KMS-11 (cell line): ENCODE results near the gene EXOC4.

Experiments
- H2AFZ ChIP-seq: fragments of 200-600 bp; sonication (generic); 2 replicates; pipeline ENCODE4 v1.6.1; 2016; ENCODE audit warnings: antibody characterized with exemption, mixed run types, low read depth
- H3K27ac ChIP-seq: fragments of 200-600 bp; sonication (generic); 2 replicates; pipeline ENCODE4 v1.6.1; 2016; ENCODE audit warnings: mild to moderate bottlenecking, mixed run types
- H3K27me3 ChIP-seq: fragments of 200-600 bp; sonication (generic); 2 replicates; pipeline ENCODE4 v1.6.1; 2017; ENCODE audit warnings: mild to moderate bottlenecking, low read depth, mixed run types, moderate library complexity; ENCODE audit not compliant: insufficient read depth
- H3K36me3 ChIP-seq: fragments of 200-600 bp; sonication (generic); 2 replicates; pipeline ENCODE4 v1.6.1; 2017; ENCODE audit warnings: mild to moderate bottlenecking, mixed run types; ENCODE audit not compliant: insufficient read depth
- H3K4me1 ChIP-seq: fragments of 200-600 bp; sonication (generic); 2 replicates; pipeline ENCODE4 v1.6.1; 2016; ENCODE audit warnings: mild to moderate bottlenecking, low read depth, mixed run types; ENCODE audit not compliant: poor library complexity, severe bottlenecking
- H3K4me2 ChIP-seq: fragments of 200-600 bp; sonication (generic); 2 replicates; pipeline ENCODE4 v1.7.0; 2016; ENCODE audit warnings: mild to moderate bottlenecking, mixed run types
- H3K4me3 ChIP-seq: fragments of 200-600 bp; sonication (generic); IDR thresholded peaks from 2 replicates; pipeline ENCODE4 v1.6.1; 2017; ENCODE audit warnings: low read depth, low read length, mixed read lengths; ENCODE audit not compliant: insufficient read depth
- H3K79me2 ChIP-seq: fragments of 200-600 bp; sonication (generic); 2 replicates; pipeline ENCODE4 v1.6.1; 2016; ENCODE audit warnings: low read depth, mixed run types; ENCODE audit not compliant: insufficient read depth
- H3K9ac ChIP-seq: fragments of 200-600 bp; sonication (generic); 2 replicates; pipeline ENCODE4 v1.6.1; 2016; ENCODE audit warnings: mild to moderate bottlenecking, mixed run types
- H4K20me1 ChIP-seq: fragments of 200-600 bp; sonication (generic); 2 replicates; pipeline ENCODE4 v1.6.1; 2016; ENCODE audit warnings: mild to moderate bottlenecking, mixed run types; ENCODE audit not compliant: insufficient read depth
- CTCF ChIP-seq: fragments of 200-600 bp; sonication (generic); conservative IDR thresholded peaks from 2 replicates; pipeline ENCODE4 v1.6.1; 2017; ENCODE audit warnings: low read depth, mild to moderate bottlenecking, antibody characterized with exemption, low read length, moderate library complexity, mixed read lengths

Gene EXOC4

GRCh38 chr7:133394369-133394768 is 141.5 kb downstream of the EXOC4 start:
- H3K79me2 ChIP-seq: no peaks in the 10 kb centered on the region
- TF ChIP-seq CTCF: no peak
- no peaks in the 10 kb centered on the region for H3K36me3 ChIP-seq
- no peaks in the 10 kb centered on the region for H3K4me1 ChIP-seq
- no peaks in the 10 kb centered on the region for H4K20me1 ChIP-seq
- no peak overlapping the region for H3K27ac ChIP-seq
- no peak overlapping the region for H2AFZ ChIP-seq
- no peak overlapping the region for H3K4me2 ChIP-seq
- no peak overlapping the region for H3K4me3 ChIP-seq
- no peaks in the 10 kb centered on the region for H3K27me3 ChIP-seq
- no peak overlapping the region for H3K9ac ChIP-seq

DNA sequence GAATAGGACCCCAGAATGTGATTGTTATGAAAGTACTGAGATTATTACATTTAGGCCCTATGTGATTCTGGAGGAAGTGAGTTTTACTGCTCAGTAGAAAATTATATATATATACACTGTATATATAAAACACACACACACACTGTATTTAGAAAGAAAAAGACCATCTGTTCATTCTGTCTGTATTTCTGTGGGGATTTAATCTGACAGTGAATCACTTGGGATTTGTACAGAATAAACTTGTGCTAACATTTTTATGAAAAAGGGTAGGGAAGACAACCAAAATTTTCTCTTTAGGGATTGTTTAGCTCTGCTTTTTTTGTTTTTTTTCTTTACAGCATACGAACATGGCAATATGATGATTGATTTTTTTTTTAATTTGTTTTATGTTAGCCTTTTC is 142.7 kb downstream of the EXOC4 start:
- Histone ChIP-seq H2AFZ (no peak overlapping the region), H3K79me2 (no peaks in the 10 kb centered on the region), H3K27ac (no peak overlapping the region), H3K4me3 (no peak overlapping the region), H4K20me1 (no peaks in the 10 kb centered on the region), H3K27me3 (no peaks in the 10 kb centered on the region), H3K36me3 (no peaks in the 10 kb centered on the region), H3K4me1 (no peaks in the 10 kb centered on the region), H3K4me2 (no peak overlapping the region), H3K9ac (no peak overlapping the region)
- TF ChIP-seq CTCF: no peak

DNA sequence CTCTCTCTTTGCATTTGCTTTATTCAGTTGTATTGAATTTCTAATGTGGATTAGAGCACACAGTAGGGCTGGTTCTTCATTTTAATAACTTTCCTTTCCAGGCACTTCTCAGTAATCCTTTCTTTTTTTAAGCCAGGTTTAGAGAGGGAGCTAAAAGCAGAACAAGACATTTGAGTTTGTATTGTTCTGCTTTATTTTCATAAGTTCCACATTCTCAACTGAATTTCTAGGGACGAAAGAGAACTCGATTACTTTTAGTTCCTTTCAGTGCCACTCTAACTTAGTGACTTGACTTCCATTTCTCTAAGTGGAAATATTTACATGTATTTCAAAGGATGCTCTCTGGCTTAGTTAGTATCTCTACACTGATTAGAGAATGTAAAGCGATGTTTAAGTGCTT is 145.6 kb downstream of the EXOC4 start:
- no peak overlapping the region for H3K9ac ChIP-seq
- no peak overlapping the region for H3K27ac ChIP-seq
- no peaks in the 10 kb centered on the region for H3K79me2 ChIP-seq
- H3K4me2 ChIP-seq: no peak overlapping the region
- no peak overlapping the region for H2AFZ ChIP-seq
- H3K4me3 ChIP-seq: no peak overlapping the region
- H3K27me3 ChIP-seq: no peaks in the 10 kb centered on the region
- H3K4me1 ChIP-seq: no peaks in the 10 kb centered on the region
- no peaks in the 10 kb centered on the region for H3K36me3 ChIP-seq
- no peaks in the 10 kb centered on the region for H4K20me1 ChIP-seq
- no peak for TF ChIP-seq CTCF

DNA sequence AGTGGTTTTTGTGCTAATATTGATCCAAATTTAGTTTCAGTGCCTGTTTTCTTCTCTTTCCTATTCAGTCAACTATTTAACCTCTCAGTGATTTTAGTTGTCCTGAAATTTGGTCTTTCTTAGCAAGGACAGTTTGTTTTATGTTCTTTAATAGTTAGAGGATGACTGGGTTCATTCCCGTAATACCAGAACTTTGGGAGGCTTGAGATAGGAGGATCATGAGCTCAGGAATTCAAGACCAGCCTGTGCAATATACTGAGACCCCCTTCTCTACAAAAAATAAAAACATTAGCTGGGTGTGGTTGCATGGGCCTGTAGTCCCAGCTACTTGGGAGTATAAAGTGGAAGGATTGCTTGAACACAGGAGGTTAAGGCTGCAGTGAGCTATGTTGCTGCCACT is 148.3 kb downstream of the EXOC4 start:
- no peak overlapping the region for H3K4me2 ChIP-seq
- H3K4me3 ChIP-seq: no peak overlapping the region

More for the DNA sequence above, 148.3 kb downstream of the EXOC4 start:
- Histone ChIP-seq H2AFZ (no peak overlapping the region), H3K27ac (no peak overlapping the region), H3K79me2 (no peaks in the 10 kb centered on the region), H3K9ac (no peak overlapping the region), H3K36me3 (no peaks in the 10 kb centered on the region), H3K27me3 (no peaks in the 10 kb centered on the region), H4K20me1 (no peaks in the 10 kb centered on the region), H3K4me1 (no peaks in the 10 kb centered on the region)
- no peak for TF ChIP-seq CTCF
